SKM-1 (cell line): ENCODE measurements around the gene EVI5.

Experiments
- DNase-seq: peaks from one replicate; lab custom pipeline; 2025; ENCODE audit not compliant: unreplicated experiment; lab: John Stamatoyannopoulos, UW

EVI5 gene

GRCh38 chr1:92784639-92785500 is at the start of gene EVI5:
Gene EVI5 (minus strand): TSS chr1:92785108. CDS start chr1:92736546, 48,562 bp downstream.
- peak; percentile 90 for DNase-seq

DNA sequence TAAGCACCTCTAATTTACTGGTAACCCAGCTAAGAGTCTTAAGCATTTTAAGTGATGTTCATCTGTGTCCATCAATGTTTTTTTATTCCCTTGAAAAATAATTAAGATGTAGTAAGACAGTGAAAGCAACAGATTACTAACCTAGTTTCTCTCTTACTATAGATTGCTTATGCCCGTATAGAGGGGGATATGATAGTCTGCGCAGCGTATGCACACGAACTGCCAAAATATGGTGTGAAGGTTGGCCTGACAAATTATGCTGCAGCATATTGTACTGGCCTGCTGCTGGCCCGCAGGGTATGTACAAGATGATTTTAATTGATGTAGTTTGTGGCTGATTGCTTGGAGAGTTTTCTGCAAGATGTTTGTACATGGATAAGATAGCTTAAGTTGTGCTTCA is 49.7 kb upstream of the EVI5 start:
- no peak for DNase-seq

DNA sequence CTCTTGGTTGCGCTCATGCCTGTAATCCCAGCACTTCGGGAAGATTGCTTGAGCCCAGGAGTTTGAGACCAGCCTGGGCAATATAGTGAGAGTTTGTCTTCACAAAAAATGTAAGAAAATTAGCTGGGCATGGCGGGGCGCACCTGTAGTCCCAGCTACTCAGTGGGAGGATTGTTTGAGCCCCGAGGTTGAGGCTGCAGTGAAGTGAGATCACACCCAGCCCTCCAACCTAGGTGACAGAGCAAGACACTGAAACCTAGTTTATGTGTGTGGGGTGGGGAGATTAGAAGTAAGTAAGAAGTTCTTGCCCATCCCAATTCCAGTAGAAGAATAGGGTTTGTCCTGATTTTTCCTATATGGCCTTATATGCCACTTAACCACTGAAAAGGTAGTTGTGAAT is 48.9 kb upstream of the EVI5 start:
- DNase-seq, result no peak

DNA sequence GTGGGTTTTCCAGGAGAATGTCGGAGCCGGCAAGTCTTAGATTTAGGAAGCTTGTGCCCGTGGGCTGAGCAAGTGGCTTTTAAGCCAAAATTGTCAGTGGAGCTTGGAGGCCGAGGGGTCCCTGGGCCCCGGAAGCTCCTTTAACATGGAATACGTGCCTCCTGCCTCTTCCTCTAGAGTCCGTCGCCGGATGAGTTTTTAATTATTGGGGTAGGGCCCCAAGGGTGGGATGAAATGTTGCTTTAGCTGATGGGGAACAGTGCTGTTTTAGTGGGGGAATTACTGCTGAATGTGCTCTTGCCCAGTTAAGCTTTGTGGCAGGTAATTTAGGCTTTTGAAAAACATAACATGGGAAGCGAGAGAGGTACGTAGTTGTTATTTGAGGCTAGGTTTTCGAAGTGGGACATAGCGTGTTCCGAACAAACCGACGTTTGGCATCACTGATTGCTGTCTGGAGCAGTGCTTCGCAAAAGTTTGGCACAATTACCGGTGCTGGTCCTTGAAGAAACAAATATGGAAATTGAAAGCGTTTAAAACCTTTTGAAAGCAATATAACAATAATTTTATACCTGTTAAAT is 47.7 kb upstream of the EVI5 start:
- DNase-seq, result no peak

DNA sequence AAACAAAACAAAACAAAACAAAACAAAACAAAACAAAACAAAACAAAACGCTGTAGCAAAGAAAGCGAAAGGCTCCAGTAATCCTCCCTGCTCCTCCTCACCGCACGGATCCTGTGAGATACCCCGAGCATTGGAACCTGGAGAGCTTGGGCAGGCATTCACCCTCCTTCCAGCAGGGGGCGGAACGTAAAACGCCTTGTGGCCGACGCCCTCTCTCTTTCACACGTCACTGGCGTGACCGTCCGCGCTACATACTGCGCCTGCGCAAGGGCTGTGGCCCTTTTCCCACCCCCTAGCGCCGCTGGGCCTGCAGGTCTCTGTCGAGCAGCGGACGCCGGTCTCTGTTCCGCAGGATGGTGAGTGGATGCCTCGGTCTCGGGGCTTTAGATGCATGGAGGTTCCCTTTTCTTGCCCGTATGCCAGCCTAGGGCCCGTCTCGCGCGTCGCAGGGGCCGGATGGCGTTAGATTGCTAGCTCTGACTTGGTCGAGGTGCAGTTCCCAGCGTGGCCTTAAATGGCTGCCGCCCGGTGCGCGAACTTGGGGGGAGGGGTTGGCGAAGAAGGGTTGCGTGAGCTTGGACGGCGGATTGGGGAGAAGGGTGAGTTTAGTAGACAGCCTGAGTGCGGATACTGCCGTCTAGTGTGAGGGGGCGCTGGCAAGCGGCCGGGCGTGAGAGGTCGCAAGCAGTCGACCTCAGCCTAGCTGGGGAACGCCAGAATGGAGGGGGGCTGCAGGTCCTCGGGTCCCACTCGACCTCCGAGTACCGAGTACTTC is 47.0 kb upstream of the EVI5 start, which contains the start of gene RPL5:
TSS of gene RPL5 (plus strand) at position 279 of the 775 bp plus-strand sequence. CDS start at position 354, 75 bp downstream.
- DNase-seq, result peak; percentile 95

DNA sequence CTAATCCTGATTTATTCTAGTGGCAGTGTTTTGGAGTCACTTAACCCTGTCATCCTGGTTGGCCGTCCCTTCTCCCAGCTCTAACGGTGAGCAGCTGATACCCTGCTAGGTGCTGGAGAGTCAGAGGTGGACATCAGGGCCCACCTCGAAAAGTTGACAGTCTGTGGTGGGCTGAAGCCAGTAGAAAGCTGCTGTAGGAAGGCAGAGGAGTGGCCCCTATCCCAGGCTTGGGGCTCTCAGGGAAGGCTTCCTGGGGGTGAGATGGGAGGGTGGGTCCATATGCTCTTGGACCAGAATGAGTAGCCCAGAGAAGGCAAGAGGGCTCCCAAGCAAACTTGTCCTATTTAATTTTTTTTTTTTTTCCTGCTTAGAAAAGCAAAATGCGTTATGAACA is 46.5 kb upstream of the EVI5 start:
- DNase-seq, result no peak

GRCh38 chr1:92826792-92827191 is 41.9 kb upstream of the EVI5 start:
- DNase-seq, result no peak

GRCh38 chr1:92822879-92823278 is 38.0 kb upstream of the EVI5 start:
- no peak for DNase-seq

DNA sequence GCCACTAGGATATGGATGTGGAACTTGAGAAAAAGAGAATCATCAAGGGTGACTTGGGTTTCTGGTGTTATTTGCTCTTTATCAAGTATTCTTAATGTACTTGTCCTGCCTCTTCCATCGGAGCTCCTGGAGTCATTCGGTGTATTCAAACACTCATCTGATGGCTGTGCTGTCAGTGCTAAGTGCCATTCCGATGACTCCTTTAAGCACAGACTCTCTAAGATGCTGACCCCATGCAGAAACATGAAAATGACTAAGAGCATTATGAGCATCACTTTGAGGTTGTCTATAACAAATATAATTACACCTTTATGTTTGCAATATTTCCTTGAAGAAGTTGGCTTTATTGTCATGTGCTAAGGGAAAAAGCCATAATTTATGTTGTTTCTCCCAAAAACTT is 35.6 kb upstream of the EVI5 start:
- no peak for DNase-seq

DNA sequence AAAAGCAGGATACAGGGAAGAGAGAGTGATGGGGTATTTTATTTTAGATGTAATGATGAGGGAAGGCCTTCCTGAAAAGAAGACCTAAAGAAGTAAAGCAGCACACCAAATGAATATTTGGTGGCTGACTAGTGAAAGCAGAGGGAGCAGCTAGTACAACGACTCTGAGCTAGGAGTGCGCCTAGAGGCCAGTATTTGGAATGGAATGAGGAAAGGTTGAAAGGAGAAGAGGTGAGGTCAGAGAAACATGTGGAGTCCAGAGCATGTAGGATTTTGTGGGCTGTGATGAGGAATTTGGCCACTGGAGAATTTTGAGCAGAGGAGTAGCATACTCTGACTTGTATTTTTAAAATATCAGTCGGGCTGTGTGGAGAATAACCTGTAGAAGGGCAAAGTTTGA is 35.1 kb upstream of the EVI5 start:
- DNase-seq, result no peak

DNA sequence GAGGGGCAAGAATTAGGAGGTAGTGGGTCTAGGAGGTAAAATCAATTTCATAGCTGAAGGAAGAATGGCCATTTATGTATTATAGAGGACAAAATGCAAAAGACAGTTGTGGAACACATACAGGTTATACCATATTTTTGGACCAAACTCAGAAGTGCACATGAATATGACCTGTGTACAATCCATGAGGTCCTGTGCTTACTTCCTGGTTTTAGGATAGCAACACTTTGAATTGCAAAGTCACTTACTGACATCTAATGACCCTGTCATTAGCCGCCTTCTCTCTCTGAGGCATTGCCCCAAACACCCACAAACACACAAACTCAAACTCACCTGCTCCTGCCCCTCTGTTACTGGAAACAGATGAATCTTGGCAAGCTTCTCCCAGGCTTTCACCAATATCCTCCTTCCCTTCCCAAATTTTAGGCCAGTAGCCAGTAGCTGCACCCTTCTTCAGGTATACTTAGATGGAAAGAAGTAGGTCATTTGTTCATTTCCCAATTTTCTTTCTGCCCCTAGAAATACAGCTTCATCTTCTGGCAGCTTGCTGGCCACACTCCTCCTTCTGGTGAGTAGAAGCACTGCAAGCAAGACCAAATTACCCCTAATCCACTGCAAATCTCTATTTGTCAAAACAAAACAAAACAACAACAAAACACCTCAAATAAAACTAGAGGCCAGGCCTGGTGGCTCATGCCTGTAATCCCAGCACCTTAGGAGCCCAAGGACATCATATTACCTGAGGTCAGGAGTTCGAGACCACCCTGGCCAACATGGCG is 33.3 kb upstream of the EVI5 start:
- DNase-seq, result no peak

GRCh38 chr1:92817137-92817697 is 32.3 kb upstream of the EVI5 start:
- DNase-seq, result no peak

GRCh38 chr1:92816732-92817131 is 31.8 kb upstream of the EVI5 start:
- DNase-seq, result no peak

GRCh38 chr1:92808381-92808780 is 23.5 kb upstream of the EVI5 start:
- no peak for DNase-seq

GRCh38 chr1:92805216-92805615 is 20.3 kb upstream of the EVI5 start:
- DNase-seq, result no peak

GRCh38 chr1:92804721-92805201 is 19.9 kb upstream of the EVI5 start:
- no peak for DNase-seq

- no peak for DNase-seq
Observed at GRCh38 chr1:92803140-92803887, 18.4 kb upstream of the EVI5 start.

DNA sequence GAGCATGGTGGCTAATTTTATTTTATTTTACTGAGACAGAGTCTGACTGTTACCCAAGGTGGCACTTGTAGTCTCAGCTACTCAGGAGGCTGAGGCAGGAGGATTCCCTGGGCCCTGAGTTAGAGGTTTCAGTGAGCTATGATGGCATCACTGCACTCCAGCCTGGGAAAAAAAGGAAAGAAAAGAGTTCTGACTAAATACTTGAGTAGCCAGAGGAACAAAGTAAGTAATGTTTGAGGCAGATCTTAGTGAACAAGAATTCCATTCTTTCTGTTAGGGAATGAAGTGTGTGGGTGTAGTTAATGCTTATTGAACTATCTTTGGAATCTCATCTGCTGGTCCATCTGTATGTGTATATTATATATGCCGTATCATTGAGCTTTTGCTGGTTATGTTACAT is 13.1 kb upstream of the EVI5 start:
- no peak for DNase-seq

DNA sequence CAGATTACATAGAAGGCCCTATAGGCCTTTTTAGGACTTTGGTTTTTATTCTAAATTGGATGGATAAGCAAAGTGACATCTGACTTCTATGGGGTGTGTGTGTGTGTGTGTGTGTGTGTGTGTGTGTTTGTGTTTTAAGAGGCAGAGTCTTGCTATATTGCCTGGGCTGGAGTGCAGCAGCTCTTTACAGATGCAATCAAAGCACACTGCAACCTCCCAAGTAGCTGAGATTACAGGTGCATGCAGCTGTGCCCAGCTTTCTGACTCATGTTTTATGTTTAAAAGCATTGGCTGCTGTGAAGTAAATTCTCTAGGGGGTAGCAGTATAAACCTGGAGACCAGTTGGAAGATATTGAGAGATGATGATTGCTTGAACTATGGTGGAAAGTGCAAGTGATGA is 12.4 kb upstream of the EVI5 start:
- DNase-seq, result no peak

GRCh38 chr1:92795166-92795565 is 10.3 kb upstream of the EVI5 start:
- DNase-seq, result no peak
